HEK293 (cell line): ENCODE results near the gene ZNF273.

Experiments
- ATF2 ChIP-seq: fragments of 450-650 bp; formaldehyde crosslinking; IDR thresholded peaks from 2 replicates; pipeline ENCODE4 v1.5.1; 2016; ENCODE audit warnings: missing biosample characterization, missing genetic modification characterization, low read depth
- OSR2 ChIP-seq: fragments of 450-650 bp; formaldehyde crosslinking; IDR thresholded peaks from 2 replicates; pipeline ENCODE4 v1.5.1; 2016; ENCODE audit warnings: missing biosample characterization, missing genetic modification characterization
- ZBTB11 ChIP-seq: fragments of 450-650 bp; formaldehyde crosslinking; conservative IDR thresholded peaks from 2 replicates; pipeline ENCODE4 v1.5.1; 2016; ENCODE audit warnings: low read depth, missing biosample characterization, missing genetic modification characterization
- ZBTB48 ChIP-seq: fragments of 450-650 bp; formaldehyde crosslinking; IDR thresholded peaks from 2 replicates; pipeline ENCODE4 v1.5.1; 2016; ENCODE audit warnings: missing biosample characterization, missing genetic modification characterization
- ZFP3 ChIP-seq: fragments of 450-650 bp; formaldehyde crosslinking; IDR thresholded peaks from 2 replicates; pipeline ENCODE4 v1.5.1; 2016; ENCODE audit warnings: low read depth, missing biosample characterization, missing genetic modification characterization
- ZNF274 ChIP-seq, 2 experiments: fragments of 200-500 bp in 1 of 2; fragments of 450-650 bp in 1 of 2; sonication (Bioruptor generic) in 1 of 2; formaldehyde crosslinking in 1 of 2; IDR thresholded peaks; 2 replicates each; pipeline versions ENCODE4 v1.5.1 to v1.6.1; 2014 to 2016; ENCODE audit warnings: borderline replicate concordance in 1 of 2, inconsistent platforms in 1 of 2, low read length in 1 of 2, missing biosample characterization in 1 of 2, missing genetic modification characterization in 1 of 2
- ZNF473 ChIP-seq: fragments of 450-650 bp; formaldehyde crosslinking; IDR thresholded peaks from 2 replicates; pipeline ENCODE4 v1.5.1; 2017; ENCODE audit warnings: missing biosample characterization, missing genetic modification characterization
- ZNF549 ChIP-seq: fragments of 450-650 bp; IDR thresholded peaks from 2 replicates; pipeline ENCODE4 v1.5.1; 2018; ENCODE audit warnings: missing biosample characterization, missing genetic modification characterization, mild to moderate bottlenecking, inconsistent platforms, moderate library complexity
- ZNF777 ChIP-seq: fragments of 450-650 bp; formaldehyde crosslinking; IDR thresholded peaks from 2 replicates; pipeline ENCODE4 v1.5.1; 2017; ENCODE audit warnings: missing biosample characterization, missing genetic modification characterization, borderline replicate concordance
- TF ChIP-seq, protein P1 (sequence below): fragments of 450-650 bp; formaldehyde crosslinking; IDR thresholded peaks from 2 replicates; pipeline ENCODE4 v1.5.1; 2016; ENCODE audit warnings: missing biosample characterization, missing genetic modification characterization
- TF ChIP-seq, protein P2 (sequence below): fragments of 450-650 bp; formaldehyde crosslinking; IDR thresholded peaks from 2 replicates; pipeline ENCODE4 v1.5.1; 2016; ENCODE audit warnings: missing biosample characterization, missing genetic modification characterization
- TF ChIP-seq, protein P3 (sequence below): fragments of 450-650 bp; formaldehyde crosslinking; IDR thresholded peaks from 2 replicates; pipeline ENCODE4 v1.5.1; 2017; ENCODE audit warnings: missing biosample characterization, missing genetic modification characterization
- TF ChIP-seq, protein P4 (sequence below): IDR thresholded peaks from 2 replicates; pipeline ENCODE4 v1.6.1; 2011; ENCODE audit warnings: mild to moderate bottlenecking, low read depth, low read length, borderline replicate concordance

- TF ChIP-seq, protein P1, sequence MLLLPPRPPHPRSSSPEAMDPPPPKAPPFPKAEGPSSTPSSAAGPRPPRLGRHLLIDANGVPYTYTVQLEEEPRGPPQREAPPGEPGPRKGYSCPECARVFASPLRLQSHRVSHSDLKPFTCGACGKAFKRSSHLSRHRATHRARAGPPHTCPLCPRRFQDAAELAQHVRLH (tag by site-specific recombination) = no peak
- TF ChIP-seq, protein P2, sequence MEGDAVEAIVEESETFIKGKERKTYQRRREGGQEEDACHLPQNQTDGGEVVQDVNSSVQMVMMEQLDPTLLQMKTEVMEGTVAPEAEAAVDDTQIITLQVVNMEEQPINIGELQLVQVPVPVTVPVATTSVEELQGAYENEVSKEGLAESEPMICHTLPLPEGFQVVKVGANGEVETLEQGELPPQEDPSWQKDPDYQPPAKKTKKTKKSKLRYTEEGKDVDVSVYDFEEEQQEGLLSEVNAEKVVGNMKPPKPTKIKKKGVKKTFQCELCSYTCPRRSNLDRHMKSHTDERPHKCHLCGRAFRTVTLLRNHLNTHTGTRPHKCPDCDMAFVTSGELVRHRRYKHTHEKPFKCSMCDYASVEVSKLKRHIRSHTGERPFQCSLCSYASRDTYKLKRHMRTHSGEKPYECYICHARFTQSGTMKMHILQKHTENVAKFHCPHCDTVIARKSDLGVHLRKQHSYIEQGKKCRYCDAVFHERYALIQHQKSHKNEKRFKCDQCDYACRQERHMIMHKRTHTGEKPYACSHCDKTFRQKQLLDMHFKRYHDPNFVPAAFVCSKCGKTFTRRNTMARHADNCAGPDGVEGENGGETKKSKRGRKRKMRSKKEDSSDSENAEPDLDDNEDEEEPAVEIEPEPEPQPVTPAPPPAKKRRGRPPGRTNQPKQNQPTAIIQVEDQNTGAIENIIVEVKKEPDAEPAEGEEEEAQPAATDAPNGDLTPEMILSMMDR = no peak
- TF ChIP-seq, protein P3, sequence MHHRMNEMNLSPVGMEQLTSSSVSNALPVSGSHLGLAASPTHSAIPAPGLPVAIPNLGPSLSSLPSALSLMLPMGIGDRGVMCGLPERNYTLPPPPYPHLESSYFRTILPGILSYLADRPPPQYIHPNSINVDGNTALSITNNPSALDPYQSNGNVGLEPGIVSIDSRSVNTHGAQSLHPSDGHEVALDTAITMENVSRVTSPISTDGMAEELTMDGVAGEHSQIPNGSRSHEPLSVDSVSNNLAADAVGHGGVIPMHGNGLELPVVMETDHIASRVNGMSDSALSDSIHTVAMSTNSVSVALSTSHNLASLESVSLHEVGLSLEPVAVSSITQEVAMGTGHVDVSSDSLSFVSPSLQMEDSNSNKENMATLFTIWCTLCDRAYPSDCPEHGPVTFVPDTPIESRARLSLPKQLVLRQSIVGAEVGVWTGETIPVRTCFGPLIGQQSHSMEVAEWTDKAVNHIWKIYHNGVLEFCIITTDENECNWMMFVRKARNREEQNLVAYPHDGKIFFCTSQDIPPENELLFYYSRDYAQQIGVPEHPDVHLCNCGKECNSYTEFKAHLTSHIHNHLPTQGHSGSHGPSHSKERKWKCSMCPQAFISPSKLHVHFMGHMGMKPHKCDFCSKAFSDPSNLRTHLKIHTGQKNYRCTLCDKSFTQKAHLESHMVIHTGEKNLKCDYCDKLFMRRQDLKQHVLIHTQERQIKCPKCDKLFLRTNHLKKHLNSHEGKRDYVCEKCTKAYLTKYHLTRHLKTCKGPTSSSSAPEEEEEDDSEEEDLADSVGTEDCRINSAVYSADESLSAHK (tag by site-specific recombination) = no peak
- TF ChIP-seq ZNF473 (tag by site-specific recombination) = no peak
- TF ChIP-seq OSR2 (tag by site-specific recombination) = no peak
- TF ChIP-seq ATF2 (tag by site-specific recombination) = no peak
- TF ChIP-seq ZBTB11 (tag by site-specific recombination) = no peak
- no peak for TF ChIP-seq ZNF274 (IDR thresholded peaks at IDR 0.05; ENCODE audit: low read length)
- TF ChIP-seq ZNF274 (tag by site-specific recombination; IDR thresholded peaks at IDR 0.05; ENCODE audit: borderline replicate concordance) = no peak
- no peak for TF ChIP-seq ZFP3 (tag by site-specific recombination)
- TF ChIP-seq ZNF549 (tag by site-specific recombination) = no peak
- TF ChIP-seq, protein P4, sequence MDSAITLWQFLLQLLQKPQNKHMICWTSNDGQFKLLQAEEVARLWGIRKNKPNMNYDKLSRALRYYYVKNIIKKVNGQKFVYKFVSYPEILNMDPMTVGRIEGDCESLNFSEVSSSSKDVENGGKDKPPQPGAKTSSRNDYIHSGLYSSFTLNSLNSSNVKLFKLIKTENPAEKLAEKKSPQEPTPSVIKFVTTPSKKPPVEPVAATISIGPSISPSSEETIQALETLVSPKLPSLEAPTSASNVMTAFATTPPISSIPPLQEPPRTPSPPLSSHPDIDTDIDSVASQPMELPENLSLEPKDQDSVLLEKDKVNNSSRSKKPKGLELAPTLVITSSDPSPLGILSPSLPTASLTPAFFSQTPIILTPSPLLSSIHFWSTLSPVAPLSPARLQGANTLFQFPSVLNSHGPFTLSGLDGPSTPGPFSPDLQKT = no peak
- TF ChIP-seq ZBTB48 (tag by site-specific recombination) = no peak
- TF ChIP-seq ZNF777 = no peak
Measured at GRCh38 chr7:64876792-64877713, 26.0 kb upstream of the ZNF273 start.
